CD4-positive, alpha-beta T cell treated with Interleukin-12 subunit alpha and Interleukin-12 subunit beta, for 1 hour (primary cell): ENCODE data around the gene YIPF2.
"Not testable (repeated sequence)": the region's sequence is repeated elsewhere in the genome, so short reads cannot be mapped to it uniquely, and the experiment has no call there.

Source experiments
- DNase-seq: peaks from one replicate; pipeline ENCODE4 v3.0.0-alpha.2; 2020

Gene YIPF2

DNA sequence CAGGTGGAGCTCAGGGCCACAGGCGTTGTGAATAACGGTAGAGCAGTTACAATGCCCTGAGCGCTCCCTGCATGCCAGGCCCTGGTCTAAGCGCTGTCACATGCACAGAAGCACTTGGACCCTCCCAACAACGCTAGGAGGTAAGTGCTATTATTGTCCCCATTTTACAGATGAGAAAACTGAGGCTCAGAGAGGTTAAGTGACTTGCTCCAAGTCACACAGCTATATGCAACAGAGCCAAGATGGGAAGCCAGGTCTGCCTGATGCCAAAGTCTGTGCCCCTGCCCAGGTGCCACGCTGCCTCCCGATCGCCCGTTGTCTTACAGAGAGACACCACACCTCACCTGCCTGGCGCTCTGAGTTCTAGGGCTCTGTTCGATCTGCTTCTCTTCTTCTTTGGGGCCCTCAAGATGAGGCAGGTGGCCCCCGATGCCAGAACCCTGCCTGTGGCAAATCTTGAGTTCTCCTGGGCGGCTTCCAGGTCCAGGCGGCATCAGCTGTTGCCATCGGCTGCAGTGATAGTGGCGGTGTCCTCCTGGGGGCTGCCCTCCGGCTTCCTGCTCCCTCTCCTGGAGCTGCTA, 20.0 kb downstream of the YIPF2 start:
- DNase-seq, result no peak

DNA sequence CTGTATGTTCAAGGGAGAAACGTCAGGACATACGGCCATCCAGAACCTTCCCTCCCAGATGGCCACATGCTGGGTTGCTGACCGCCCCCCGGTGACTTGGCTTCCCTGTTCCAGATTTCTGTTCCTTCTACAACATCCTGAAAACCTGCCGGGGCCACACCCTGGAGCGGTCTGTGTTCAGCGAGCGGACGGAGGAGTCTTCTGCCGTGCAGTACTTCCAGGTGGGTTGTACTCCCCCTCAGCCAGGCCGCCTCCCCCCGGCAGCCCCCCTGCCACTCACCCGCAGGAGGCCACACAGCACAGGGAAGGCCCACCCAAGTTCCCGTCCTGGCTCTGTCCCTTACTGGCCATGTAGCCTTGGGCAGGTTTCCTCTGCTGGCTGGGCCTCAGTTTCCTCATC, 20.5 kb downstream of the YIPF2 start:
- DNase-seq, result no peak

DNA sequence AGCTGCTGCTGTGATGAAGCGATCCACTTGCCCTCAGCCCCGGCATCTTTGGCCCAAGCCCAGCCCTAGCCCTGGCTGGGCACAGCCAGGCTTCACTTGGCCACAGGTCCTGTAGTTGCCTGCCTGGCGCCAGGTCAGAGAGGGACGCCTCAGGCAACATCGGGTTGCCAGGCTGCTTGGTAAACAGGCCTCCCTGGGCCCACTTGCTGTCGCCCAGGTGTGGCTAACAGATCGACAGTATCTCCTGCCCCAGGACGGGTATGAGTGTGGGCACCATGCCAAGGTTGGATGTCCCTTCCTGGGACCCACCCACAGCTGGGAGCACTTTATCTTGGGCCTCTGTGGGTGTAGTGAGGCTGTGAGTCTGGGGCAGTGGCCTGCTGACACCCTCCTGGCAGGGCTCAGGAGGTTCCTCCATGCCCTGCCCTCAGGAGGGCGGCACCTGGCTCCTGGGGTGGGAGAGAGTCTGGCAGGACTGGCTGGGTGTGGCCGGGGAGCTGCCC, 29.2 kb downstream of the YIPF2 start:
- DNase-seq, result no peak

DNA sequence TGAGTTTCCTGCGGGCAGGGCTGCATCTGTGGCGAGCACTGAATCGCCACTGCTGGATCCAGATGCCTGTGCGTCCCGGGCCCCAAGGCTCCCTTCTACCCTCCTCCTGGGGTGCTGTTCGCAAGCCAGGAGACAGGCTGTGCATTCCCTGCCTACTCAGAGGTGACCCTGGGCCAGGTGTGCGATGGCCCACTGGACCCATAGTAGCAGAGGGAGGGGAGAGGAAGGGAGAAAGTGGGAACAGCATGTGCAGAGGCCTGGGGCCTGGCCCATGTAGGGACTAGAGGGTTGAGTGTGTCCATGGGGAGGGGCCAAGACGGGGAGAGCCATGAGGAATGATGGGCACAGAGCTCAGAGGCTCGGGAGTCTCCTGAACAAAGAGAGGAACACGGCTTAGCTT, 29.8 kb downstream of the YIPF2 start:
- no peak for DNase-seq

DNA sequence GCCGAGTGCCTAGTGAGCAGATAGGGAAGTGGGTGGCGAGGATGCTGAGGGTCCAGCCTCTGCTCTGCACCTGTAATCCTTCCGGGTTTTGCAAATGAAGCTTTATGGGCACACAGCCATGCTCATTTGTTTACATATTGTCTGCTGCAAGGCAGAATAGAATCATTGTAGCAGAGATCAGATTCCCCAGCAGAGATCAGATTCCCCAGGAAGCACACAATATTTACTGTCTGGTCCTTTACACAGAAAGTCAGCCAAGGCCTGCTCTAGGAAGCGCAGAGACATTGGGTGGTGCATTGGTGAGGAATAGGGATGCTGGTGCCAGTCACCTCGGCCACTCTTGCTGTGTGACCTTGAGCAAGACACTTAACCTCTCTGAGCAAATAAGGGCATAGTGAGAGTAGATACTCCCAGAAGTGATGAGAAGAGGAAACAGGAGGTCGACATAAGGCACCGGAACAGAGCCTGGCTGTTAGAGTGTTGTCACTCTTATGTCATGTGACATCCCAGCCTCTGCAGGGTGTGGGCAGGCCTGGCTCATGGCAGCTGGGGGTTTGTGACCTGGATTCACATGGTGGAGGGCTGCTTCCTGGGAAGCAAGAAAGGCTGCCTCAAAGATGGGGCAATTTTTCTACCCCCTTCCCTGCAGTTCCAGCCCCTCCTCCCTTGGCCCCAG, 31.4 kb downstream of the YIPF2 start:
- no peak for DNase-seq

DNA sequence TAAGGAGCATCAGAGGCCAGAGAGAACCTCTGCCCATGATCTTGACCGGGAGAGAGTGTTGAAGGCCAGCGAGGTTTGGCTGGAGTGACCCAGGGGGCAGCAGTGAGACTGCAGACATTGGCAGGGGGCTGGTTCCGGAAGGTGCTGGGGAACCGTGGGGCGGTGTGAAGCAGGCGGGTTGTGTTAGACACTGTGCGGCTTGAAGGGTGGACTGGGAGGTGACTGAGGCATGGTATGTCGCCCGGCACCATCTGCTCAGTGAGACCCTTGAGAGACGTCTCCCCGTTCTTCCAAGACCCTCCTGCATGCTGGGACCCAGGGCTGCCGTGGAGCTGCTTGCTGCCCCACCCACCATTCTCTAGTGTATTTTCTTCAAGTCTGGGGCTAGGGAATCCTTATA, 32.5 kb downstream of the YIPF2 start:
- DNase-seq, result no peak

DNA sequence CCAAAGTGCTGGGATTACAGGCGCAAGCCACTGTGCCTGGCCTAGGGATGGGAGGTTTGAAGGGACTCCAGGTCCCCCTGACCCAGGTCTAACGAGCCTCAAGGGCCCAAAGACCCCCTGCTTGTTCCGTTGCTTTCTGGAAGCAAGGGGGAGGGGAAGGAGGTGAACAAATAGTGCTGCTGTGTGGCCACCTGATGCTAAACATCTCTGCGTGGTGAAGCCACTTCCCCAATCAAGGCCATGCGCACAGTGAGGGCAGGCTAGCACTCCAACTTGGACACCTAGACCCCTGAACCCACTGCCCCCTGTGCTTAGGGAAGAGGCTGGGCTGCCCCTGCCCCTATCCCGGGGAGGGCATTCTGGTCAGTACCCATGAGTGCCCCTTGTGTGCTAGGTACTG, 33.1 kb downstream of the YIPF2 start:
- DNase-seq, result no peak

DNA sequence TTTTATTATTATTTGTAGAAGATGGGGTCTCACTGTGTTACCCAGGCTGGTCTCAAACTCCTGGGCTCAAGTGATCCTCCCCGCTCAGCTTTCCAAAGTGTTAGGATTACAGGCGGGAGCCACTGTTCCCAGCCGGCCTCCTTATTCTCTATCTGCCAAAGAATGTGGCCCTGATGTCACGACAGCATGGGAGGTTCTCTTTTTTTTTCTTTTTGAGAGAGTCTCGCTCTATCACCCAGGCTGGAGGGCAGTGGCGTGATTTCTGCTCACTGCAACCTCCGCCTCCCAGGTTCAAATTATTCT, 33.6 kb downstream of the YIPF2 start:
- DNase-seq, result no peak

DNA sequence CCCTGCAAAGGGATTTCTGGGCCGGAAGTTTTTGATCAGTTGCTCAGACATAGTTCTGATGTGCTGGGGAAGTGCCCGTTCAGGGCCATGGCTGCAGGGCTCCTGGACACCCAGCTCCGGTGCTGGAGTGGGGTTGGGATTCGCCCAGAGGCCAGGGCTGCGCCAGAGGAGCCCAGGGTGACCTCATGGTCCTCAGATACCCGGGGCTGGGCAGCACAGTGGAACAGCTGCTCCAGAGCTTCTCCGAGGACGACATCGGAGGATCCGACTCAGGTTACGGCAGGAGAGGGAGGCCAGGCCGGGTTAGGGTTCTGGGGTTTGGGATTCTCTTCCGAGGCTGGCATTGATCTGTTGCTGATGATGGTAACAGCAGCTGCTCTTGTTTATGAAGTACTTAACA, 36.2 kb downstream of the YIPF2 start:
- DNase-seq, result no peak

DNA sequence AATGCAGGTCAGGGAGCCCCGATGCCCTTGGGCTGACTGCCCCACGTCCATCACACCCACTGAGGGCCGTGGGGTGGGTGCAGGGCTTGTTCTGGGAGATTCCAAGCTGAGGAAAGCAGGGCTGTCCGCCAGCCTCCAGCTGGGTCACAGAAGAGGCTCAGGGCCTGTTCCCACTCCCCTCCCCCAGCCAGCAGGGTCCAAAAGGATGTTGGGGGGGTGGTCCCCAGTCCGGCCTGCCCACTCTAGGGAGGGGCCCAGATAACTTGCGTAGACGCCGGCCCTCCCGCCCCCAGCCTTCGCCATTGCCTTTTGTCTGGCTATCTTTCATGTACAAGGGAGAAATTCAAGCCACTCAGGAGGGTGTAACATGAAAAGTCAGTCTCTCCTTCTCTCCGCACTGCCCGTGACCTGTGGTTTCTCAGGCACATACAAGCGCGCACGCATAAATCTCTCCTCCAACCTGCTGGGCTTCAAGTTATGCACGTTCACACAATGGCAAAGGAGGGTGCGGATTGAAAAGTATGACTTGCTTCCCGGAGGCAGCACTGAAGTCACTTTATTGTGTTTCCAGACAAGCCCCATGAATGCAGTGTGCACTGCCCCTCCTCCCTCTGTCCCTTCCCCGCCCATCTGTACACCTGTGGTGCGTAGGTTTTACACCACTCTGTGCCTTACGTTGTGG, 36.9 kb downstream of the YIPF2 start:
- no peak for DNase-seq

DNA sequence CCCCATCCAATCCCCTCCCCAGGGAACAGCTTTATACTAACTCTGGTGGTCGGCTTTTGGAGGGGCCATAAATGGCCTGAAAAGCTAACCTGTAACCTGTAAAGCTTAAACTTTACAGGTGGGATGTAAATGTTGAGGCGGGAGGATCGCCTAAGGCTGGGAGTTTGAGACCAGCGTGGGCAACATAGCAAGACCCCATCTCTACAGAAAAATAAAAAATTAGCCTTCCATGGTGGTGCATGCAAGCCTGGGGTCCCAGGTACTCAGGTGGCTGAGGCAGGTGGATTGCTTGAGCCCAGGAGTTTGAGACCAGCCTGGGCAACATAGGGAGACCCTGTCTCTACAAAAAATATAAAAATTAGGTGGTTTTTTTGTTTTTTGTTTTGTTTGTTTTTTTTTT, 38.6 kb downstream of the YIPF2 start:
- DNase-seq, result no peak

DNA sequence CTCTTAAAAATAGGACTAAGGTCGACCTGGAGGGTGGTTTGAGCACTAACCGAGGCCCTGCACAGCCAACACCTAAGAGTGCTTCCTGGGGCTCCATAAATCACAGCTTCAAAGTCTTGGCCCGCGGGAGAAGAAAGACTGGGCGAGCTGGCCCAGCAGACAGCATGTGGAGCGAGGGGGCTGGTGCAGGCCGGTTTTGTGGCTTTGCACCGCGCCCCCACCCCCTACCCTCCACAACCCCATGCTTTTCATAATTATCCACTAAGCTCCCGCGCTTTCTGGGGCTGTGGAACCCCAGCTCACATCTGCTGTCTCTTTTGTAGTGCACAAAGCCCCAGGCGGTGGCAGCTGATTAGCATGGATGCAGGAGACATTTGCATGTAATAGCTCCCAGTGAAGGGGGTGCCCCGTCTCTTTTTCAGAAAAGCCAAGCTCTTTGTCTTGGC, 40.0 kb downstream of the YIPF2 start:
- DNase-seq, result no peak

DNA sequence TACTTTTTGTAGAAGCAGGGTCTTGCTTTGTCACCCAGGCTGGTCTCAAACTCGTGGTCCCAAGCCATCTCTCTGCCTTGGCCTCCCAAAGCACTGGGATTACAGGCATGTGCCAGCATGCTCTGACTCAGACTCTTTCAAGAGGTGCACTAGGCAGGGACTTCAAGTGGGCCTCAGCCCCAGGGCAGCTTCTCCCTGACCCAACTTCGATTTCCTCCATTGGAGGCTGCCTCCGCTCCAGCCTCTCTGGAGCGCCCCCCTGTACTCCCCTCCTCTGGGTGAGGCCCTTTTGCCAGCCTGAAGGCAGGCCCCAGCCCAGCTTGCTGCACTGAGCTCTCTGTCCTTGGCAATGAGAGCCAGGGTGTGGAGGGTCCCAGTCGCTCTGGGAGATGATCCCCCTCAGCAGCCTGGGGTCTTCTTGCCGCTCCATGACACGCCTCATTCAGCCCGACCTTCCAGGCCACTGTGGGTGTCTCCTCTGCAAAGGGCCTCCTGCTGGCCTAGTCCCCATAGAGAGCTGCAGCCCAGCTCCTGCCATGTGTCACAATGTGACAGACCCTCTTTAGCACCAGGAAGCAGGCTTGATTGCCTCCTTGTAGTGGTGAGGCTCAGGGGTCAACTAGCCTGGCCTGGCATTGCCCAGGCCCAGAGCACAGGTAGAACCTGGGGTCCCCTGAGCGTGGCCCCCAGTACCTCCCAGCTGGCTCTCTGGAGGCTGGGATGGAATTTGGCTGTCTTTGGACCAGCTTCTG, 40.6 kb downstream of the YIPF2 start:
- no peak for DNase-seq

DNA sequence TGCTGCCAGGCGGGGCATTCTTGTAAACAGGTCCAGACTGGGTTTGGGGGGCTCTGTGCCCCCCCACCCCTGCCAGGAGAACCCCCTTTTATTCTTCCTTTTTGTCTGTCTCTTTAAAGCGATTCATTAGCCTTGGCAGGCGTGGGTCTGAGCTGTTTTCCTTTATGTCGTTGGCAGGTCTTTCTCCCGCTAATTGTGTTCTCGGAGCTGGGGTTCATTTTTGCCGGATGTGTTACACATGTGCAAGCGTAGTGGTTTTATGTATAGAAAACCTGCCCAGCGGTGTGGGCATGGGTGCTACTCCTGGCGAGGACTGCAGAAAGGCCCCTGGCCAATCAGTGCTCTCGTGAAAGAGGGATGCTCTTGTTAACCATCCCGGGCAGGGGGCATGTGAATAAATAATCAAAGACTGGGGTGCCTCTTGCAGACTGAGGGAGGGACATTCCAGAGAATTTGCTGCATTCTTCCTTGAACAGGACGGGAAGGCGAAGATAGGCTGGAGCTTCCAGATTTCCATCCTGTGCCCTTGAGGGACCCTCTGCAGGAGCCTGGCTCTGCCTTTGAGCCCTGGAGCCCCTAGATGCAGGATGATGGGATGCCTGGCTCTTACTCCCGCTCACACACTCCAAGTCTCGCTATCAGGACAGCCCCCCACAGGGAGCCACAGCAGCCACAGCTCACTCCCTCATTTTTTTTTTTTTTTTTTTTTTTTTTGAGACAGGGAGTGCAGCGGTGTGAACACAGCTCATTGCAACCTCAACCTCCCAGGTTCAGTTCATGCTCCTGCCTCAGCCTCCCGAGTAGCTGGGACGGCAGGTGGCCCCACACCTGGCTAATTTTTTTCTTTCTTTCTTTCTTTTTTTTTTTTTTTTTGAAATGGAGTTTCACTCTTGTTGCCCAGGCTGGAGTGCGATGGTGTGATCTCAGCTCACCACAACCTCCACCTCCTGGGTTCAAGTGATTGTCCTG, 43.0 kb downstream of the YIPF2 start:
- no peak for DNase-seq

DNA sequence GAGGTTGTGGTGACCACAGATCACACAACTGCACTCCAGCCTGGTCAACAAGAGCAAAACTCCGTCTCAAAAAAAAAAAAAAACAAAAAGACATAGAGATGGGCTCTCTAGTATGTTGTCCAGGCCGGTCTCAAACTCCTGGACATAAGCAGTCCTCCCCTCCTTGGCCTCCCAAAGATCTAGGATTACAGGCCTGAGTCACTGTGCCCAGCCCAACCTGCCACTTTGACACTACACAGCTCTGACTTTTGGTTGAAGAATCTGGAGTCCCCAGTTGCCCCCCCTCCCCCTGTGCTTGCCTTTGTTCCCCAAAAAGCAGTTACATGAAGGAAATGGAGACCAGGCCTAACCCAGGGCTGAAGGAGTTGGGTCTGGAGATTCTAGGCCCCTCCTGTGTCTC, 44.2 kb downstream of the YIPF2 start:
- DNase-seq, result no peak

DNA sequence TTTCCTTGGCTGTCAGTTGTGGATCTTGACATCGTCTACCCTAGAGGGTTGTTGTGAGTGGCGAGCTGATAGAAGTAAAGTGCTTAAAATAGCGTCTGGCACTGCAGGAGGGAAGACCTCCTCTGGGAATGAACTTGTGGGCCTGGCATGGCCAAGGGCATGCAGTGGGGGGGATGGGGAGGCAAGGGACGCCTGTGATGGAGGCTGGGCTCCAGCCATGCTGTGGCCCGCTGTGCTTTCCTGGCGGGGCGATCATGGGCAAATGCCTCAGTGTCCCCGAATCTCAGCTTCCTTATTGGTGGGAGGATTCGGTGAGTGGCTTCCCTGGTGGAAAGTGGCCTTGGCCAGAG, 46.4 kb downstream of the YIPF2 start:
- DNase-seq, result no peak

DNA sequence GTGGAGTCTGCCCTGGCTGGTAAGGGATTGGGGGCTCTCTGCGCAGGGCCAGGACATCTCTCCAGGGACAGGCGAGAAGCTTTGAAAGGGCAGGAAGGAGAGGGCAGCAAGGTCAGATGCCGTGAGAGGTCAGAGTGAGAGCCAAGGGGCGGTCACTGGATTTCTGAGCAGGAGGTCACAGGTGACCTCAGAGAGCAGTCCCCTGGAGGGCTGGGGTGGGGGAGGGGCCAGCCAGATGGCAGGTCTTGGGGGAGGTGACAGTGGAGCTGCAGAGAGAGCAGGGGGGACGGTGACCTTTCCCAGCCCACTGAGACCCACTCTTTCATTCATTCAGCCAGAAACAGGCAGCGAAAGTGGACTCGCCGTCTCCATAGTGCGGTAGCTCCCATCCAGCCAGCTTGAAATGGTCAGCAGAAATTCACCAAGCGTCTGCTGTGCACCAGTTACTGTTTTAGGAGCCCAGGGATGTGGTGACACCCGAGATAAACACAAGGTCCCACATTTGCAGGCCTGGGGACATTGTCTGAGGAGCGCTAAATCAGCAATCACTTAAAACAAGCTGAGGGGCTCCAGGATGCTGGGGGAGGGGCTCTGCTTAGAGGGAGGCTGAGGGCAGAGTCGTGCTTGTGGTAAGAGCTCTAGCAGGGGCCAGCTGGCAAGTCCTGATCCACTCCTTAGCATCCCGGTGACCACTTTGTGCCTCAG, 46.9 kb downstream of the YIPF2 start:
- DNase-seq, result no peak

DNA sequence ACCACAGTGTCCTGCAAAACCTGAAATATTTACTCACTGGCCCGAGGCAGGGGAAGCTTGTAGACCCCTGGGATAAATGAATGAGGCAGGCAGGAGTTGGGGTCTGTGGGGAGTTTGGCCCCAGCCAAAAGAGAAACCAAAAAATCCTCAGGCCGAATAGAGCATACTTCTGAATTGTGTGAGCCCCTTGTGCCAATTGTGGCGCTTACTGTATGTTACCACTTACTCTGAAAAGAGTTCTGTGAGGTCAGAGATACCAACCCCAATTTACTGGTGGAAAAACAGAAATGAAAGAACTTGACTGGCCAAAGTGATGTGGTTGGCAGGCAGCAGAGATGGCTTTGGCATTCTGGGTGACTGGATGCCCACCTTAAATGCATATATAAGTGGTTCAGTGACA, 50.2 kb downstream of the YIPF2 start:
- DNase-seq, result no peak

DNA sequence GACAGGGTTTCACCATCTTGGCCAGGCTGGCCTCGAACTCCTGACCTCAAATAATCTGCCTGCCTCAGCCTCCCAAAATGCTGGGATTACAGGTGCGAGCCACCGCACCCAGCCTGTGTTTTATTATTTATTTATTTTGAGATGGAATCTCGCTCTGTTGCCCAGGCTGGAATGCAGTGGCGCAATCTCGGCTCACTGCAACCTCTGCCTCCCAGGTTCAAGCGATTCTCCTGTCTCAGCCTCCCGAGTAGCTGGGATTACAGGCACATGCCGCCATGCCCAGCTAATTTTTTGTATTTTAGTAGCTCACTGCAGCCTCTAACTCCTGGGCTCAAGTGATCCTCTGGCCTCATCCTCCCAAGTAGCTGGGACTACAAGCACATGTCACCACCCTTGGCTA, 50.8 kb downstream of the YIPF2 start:
- not testable (repeated sequence) for DNase-seq

DNA sequence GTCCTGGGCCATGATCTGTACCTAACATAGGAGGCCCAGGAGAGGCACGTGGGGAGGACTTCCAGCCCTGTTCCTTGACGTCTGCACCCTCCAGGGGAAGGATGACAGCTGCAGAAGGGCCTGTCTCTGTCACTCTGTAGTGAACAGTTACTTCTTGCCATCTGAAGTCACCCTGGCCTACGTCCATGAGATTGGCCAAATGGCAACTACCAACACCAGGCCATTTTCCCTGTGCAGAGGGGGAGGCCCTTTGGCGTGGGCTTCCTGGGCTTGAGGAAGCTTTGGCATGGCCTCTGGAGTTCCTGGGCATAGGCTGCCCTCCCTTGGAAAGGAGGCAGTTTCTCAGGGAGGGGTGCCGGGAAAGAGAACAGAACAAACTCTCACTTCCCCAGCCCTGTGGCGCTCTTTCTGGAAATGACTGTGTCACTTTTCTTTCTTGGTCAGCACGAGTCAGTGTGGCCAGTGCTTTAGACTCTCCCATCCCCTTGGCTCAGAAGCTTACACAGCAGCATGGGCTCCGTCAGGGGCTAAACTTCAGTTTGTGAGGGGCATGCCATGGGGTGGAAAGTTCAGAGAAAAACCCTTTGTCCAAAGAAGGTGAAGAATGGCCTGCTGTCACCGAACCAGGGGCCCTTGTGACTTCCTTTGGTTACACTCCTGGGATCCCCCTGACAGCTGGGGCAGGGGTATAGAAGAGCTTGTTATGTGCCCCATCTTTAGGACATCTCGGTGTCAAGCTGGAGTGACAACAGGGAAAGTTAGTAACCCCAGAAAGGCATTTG, 51.8 kb downstream of the YIPF2 start:
- no peak for DNase-seq

DNA sequence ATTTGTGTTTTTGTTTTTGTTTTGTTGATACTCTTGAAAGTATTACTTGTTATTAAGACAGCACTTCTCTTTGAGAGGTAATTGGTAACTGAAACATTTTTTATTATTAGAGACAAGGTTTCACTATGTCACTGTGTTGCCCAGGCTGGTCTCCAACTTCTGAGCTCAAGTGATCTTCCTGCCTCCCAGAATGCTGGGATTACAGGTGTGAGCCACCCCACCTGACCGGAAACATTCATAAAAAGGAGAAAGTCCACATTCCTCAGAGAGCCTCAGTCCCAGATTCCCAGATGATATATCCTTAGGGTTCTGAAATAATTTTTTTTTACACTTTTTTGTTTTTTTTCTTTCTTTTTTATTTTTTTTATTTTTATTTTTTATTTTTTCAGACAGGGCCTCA, 54.4 kb downstream of the YIPF2 start:
- no peak for DNase-seq
